Loucy (cell line): ENCODE data around the gene TMCC2.
A peak's percentile ranks its signal among the peaks of the same experiment; 100 is the strongest.

Experiments used
- H2AFZ ChIP-seq: fragments of 200-600 bp; sonication (generic); 2 replicates; pipeline ENCODE4 v1.6.0; 2016; ENCODE audit warnings: antibody characterized with exemption, mild to moderate bottlenecking, low read length, moderate library complexity
- H3F3A ChIP-seq: fragments of 200-600 bp; 2 replicates; pipeline ENCODE4 v1.6.0; 2016; ENCODE audit warnings: antibody characterized with exemption, low read depth, mild to moderate bottlenecking
- H3K27me3 ChIP-seq: fragments of 200-600 bp; sonication (generic); 2 replicates; pipeline ENCODE4 v1.6.1; 2014; ENCODE audit warnings: low read length, mild to moderate bottlenecking; ENCODE audit not compliant: insufficient read depth, poor library complexity, severe bottlenecking
- H3K36me3 ChIP-seq: fragments of 200-600 bp; sonication (generic); 2 replicates; pipeline ENCODE4 v1.6.1; 2016; ENCODE audit warnings: low read length; ENCODE audit not compliant: insufficient read depth
- H3K4me1 ChIP-seq: fragments of 200-600 bp; sonication (generic); 2 replicates; pipeline ENCODE4 v1.5.1; 2014; ENCODE audit warnings: low read length, mild to moderate bottlenecking; ENCODE audit not compliant: insufficient read depth, poor library complexity, severe bottlenecking
- H3K4me2 ChIP-seq: fragments of 200-600 bp; sonication (generic); 2 replicates; pipeline ENCODE4 v1.6.0; 2014; ENCODE audit warnings: antibody characterized with exemption, low read length, low read depth, mild to moderate bottlenecking; ENCODE audit not compliant: poor library complexity, severe bottlenecking
- H3K4me3 ChIP-seq: fragments of 200-600 bp; sonication (generic); 2 replicates; pipeline ENCODE4 v1.5.1; 2014; ENCODE audit warnings: low read length, mild to moderate bottlenecking, mixed read lengths; ENCODE audit not compliant: poor library complexity, severe bottlenecking
- H3K79me2 ChIP-seq: fragments of 200-600 bp; sonication (generic); 2 replicates; pipeline ENCODE4 v1.6.1; 2014; ENCODE audit warnings: low read length; ENCODE audit not compliant: insufficient read depth
- H3K9ac ChIP-seq: fragments of 200-600 bp; sonication (generic); 2 replicates; pipeline ENCODE4 v1.6.0; 2014; ENCODE audit warnings: mild to moderate bottlenecking, low read depth, low read length, moderate library complexity; ENCODE audit not compliant: poor library complexity, severe bottlenecking
- H3K9me2 ChIP-seq: fragments of 200-600 bp; sonication (generic); replicated peaks from 2 replicates; pipeline ENCODE4 v1.6.1; 2016; ENCODE audit warnings: low read depth, low read length, mixed read lengths
- H3K9me3 ChIP-seq: fragments of 200-600 bp; sonication (generic); 2 replicates; pipeline ENCODE4 v1.6.1; 2014; ENCODE audit warnings: mild to moderate bottlenecking, antibody characterized with exemption, low read length, low read depth; ENCODE audit not compliant: insufficient read depth
- H4K20me1 ChIP-seq: fragments of 200-600 bp; sonication (generic); 2 replicates; pipeline ENCODE4 v1.6.0; 2014; ENCODE audit warnings: antibody characterized with exemption, low read length, mild to moderate bottlenecking; ENCODE audit not compliant: insufficient read depth, poor library complexity, severe bottlenecking
- EZH2phosphoT487 ChIP-seq: fragments of 200-600 bp; IDR thresholded peaks from 2 replicates; pipeline ENCODE4 v1.6.1; 2018; ENCODE audit warnings: antibody characterized with exemption, mild to moderate bottlenecking, moderate library complexity, borderline replicate concordance
- TF ChIP-seq, protein P1 (sequence below): fragments of 200-600 bp; sonication (generic); conservative IDR thresholded peaks from 2 replicates; pipeline ENCODE4 v1.5.1; 2014; ENCODE audit warnings: mild to moderate bottlenecking, antibody characterized with exemption, low read length

Gene TMCC2

DNA sequence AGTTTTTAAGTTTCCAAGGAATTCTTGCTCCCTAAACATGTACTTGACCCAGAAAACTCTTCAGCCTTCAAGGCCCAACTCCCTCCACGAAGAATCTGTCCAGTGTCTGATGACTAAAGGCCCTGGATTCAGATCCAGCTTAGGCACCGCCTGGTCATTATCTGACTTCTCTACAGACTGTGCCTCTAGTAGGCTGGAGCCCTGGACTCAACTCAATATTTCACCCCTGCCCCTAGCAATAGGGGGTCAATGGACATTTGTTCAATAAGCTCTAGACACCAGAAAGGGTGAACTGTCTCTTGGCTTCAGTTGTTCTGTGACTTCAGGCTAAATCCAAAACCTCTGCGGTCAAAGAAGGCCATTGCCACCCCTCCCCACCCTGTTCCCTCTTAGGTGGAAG lies 59.3 kb downstream of the TMCC2 start:
- TF ChIP-seq, protein P1, sequence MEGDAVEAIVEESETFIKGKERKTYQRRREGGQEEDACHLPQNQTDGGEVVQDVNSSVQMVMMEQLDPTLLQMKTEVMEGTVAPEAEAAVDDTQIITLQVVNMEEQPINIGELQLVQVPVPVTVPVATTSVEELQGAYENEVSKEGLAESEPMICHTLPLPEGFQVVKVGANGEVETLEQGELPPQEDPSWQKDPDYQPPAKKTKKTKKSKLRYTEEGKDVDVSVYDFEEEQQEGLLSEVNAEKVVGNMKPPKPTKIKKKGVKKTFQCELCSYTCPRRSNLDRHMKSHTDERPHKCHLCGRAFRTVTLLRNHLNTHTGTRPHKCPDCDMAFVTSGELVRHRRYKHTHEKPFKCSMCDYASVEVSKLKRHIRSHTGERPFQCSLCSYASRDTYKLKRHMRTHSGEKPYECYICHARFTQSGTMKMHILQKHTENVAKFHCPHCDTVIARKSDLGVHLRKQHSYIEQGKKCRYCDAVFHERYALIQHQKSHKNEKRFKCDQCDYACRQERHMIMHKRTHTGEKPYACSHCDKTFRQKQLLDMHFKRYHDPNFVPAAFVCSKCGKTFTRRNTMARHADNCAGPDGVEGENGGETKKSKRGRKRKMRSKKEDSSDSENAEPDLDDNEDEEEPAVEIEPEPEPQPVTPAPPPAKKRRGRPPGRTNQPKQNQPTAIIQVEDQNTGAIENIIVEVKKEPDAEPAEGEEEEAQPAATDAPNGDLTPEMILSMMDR, result no peak
- no peak for TF ChIP-seq EZH2phosphoT487
- Histone ChIP-seq H3K9ac (peak overlapping the region; percentile 15), H3K9me2 (no peaks in the 10 kb centered on the region), H3K36me3 (no peaks in the 10 kb centered on the region), H3K4me3 (peak overlapping the region; percentile 69), H3K4me1 (peaks cover 43% of the 10 kb centered on the region), H3K4me2 (peak overlapping the region; percentile 87), H3K79me2 (no peaks in the 10 kb centered on the region), H3K27me3 (no peaks in the 10 kb centered on the region), H2AFZ (no peak overlapping the region), H4K20me1 (no peaks in the 10 kb centered on the region), H3F3A (peaks cover 2% of the 10 kb centered on the region; the same call in 1 of the 2 replicates), H3K9me3 (no peaks in the 10 kb centered on the region)

DNA sequence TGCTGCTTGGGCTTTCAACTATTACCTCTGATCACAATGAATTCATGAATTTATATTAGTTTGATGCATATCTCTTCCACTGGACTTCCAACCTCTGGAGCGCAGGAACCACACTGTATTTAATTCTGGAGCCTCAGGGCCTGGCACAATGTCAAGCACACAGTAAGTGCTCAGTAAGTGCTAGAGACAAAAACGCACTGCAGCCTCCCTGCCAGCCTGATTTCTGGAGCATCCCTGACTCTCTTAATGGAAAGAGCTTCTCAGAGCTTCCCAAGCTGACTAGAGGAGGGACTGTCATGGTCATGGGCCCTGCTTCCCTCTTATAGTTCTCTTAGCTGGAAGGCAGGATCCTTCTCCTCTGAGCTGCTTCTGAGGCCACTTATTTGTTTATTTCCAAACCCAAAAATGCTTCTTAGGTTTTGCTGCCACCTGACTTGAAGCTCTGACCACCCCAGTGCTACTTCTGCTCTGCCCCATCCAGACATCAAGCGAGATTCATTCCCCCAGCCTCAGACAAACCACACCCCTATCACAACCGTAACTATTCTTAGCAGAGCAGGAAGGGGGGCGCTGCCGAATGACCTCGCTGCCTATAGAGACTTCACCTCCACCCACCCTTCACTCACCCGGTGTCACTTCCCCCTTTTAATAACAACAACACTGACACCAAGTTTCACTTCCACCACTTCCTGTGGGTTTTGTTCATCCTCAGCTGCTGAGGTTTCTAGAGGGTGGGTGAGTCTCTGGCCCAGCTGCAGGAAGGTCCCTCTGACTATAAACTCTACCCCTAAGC lies 60.2 kb downstream of the TMCC2 start:
- Histone ChIP-seq H3K27me3 (no peaks in the 10 kb centered on the region), H3K9ac (peak overlapping the region; percentile 15), H2AFZ (no peak overlapping the region), H3K9me2 (no peaks in the 10 kb centered on the region), H3F3A (peaks cover 2% of the 10 kb centered on the region; the same call in 1 of the 2 replicates), H3K4me1 (peaks cover 43% of the 10 kb centered on the region), H4K20me1 (no peaks in the 10 kb centered on the region), H3K4me2 (peak overlapping the region; percentile 87), H3K4me3 (peak overlapping the region; percentile 55), H3K9me3 (no peaks in the 10 kb centered on the region), H3K36me3 (no peaks in the 10 kb centered on the region), H3K79me2 (no peaks in the 10 kb centered on the region)
- TF ChIP-seq EZH2phosphoT487, result peak; percentile 74; the same call in 1 of the 2 replicates
- TF ChIP-seq, protein P1, result 0 out of 2 replicates have a peak, but pooled peaks have one; percentile 10

DNA sequence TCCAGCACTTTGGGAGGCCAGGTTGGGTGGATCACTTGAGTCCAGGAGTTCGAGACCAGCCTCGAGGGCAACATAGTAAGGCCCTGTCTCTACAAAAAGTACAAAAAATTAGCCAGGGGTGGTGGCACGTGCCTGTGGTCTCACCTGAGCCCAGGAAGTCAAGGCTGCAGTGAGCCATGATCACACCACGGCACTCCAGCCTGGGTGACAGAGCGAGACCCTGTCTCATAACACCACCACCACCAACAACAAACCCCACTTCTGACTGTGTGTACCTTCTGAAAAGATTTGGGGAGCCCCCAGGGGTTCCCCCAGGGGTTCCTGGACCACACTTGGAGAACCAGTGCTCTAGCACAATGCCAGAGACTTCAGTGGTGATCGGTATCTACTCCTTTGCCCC lies 63.9 kb downstream of the TMCC2 start:
- Histone ChIP-seq H3K4me3 (no peak overlapping the region), H2AFZ (no peak overlapping the region), H3K9ac (no peak overlapping the region), H3K79me2 (no peaks in the 10 kb centered on the region), H3K4me2 (no peak overlapping the region), H3K27me3 (no peaks in the 10 kb centered on the region), H3K9me2 (no peaks in the 10 kb centered on the region), H3K36me3 (no peaks in the 10 kb centered on the region), H4K20me1 (no peaks in the 10 kb centered on the region), H3K9me3 (no peaks in the 10 kb centered on the region), H3F3A (no peaks in the 10 kb centered on the region), H3K4me1 (peaks cover 15% of the 10 kb centered on the region)
- TF ChIP-seq, protein P1, result no peak
